ENCODE data around the gene SPEF1.

The SPEF1 gene

DNA sequence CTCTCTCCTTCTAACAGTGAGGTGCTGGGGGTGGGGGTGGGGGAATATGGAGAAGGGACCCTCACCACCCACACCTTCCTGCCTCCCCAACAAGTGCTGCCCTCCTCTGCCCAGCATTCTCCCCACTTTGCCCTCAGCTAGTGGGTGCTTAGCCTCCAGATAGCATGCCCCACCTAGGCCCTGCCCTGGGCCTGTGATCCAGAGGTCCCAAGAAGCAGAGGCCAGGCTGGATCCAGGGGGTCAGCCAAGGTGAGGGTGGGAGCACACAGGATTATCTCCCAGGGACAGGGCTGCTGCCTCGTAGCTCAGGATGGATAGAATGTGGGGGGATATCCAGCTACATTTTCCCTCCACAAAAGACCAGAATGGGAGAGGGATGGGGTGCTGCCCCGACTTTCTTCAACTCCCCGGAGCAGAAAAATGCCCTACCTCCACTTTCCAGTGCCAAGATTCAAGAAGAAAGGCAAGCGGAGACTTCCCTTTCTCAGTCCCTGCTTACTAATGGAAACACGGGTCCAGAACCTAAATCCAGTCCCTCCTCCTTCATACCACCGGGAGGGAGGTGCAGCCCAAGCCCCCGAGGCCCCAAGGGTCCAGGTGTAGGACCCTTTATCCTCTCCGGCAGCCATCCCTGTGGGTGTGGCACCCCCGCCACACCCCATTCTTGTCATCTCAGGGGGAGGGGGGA lies 14.7 kb downstream of the SPEF1 start:
- POLR2A ChIA-PET, result interaction anchor here (0.6 kb wide), 1 partner anchor 168 kb away, joined by 3 read pairs; no protein-coding TSS in a partner anchor
- CTCF ChIA-PET, result interaction anchor here (0.6 to 6.8 kb wide), 12 partner anchors 11 to 318 kb away, joined by 3 to 89 read pairs (median 12); partner anchors contain the start of genes AP5S1 and SPEF1
- no peak for DNase-seq (ENCODE audit: low read depth, low spot score)
- peak overlapping the region; percentile 85 for H3K4me3 ChIP-seq (ENCODE audit: low read depth, low read length)
- TF ChIP-seq, protein P1, sequence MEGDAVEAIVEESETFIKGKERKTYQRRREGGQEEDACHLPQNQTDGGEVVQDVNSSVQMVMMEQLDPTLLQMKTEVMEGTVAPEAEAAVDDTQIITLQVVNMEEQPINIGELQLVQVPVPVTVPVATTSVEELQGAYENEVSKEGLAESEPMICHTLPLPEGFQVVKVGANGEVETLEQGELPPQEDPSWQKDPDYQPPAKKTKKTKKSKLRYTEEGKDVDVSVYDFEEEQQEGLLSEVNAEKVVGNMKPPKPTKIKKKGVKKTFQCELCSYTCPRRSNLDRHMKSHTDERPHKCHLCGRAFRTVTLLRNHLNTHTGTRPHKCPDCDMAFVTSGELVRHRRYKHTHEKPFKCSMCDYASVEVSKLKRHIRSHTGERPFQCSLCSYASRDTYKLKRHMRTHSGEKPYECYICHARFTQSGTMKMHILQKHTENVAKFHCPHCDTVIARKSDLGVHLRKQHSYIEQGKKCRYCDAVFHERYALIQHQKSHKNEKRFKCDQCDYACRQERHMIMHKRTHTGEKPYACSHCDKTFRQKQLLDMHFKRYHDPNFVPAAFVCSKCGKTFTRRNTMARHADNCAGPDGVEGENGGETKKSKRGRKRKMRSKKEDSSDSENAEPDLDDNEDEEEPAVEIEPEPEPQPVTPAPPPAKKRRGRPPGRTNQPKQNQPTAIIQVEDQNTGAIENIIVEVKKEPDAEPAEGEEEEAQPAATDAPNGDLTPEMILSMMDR (IDR thresholded peaks at IDR 0.05; ENCODE audit: insufficient read depth, low read length, missing control alignments), result no peak

DNA sequence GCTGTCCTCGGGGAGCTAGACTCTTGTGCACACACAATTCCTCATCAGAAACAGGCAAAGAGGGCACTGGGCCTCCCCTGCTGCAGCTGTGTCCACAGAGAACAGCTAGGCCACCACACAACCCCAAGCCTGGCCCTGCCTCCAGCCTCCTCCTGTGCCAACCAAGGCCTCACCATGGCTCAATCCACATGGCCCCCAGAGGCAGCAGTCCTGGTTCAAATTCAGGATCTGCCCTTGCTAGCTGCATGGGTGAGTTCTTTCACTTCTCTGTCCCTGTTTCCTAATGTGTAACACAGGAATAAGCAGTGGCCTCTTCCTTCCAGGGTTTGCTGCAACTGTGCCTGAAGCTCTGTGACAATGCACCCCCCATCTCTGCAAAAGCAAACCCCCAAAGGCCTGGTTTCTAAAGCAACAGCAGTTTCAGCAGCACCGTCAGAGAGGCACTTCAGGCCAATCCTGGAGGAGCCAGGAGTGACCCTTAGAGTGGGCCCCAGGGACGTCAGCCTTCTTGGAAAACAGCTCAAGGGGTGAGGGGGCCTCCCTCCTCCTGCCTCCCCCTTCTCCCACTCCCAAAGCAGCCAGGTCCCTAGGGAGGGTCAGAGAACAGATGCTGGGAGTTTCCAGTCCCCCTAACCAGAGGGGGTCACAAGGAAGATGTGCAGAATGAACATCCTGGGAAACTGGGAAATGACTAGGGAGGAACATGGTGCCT lies 15.9 kb downstream of the SPEF1 start:
- no peak for DNase-seq (ENCODE audit: low read depth, low spot score)
- no peak overlapping the region for H3K4me3 ChIP-seq (ENCODE audit: low read depth, low read length)
- TF ChIP-seq, protein P1 (IDR thresholded peaks at IDR 0.05; ENCODE audit: insufficient read depth, low read length, missing control alignments), result no peak
- ChIA-PET CTCF (interaction anchor here (1.1 to 6.8 kb wide), 7 partner anchors 9 to 89 kb away, joined by 4 to 89 read pairs (median 18); partner anchors contain the start of gene AP5S1), POLR2A (interaction anchor here (0.6 kb wide), 1 partner anchor 169 kb away, joined by 3 read pairs; no protein-coding TSS in a partner anchor)

DNA sequence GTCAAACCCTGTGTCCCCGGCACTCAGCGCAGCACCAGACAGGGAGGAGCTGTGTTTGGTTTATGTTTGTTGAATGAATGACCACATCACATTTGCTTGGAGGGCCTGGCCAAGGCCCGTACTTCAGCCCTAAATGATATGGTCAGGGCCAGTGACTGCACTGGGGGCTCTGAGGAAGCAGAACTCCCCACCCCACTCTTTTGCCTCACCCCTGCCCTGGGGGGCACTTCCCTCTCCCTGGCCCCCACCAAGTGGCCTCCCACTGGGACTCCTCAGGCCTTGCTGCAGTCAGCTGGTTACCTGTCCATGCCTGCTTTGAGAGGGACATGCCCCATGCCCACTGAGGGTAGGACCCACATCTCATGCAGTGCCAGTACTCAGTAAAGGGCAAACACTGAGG lies 16.6 kb downstream of the SPEF1 start:
- no peak overlapping the region for H3K4me3 ChIP-seq (ENCODE audit: low read depth, low read length)
- POLR2A ChIA-PET, result no interaction called here
- CTCF ChIA-PET, result interaction anchor here (2.1 to 6.8 kb wide), 3 partner anchors 9 to 54 kb away, joined by 10 to 89 read pairs (median 13); no protein-coding TSS in a partner anchor
- DNase-seq (ENCODE audit: low read depth, low spot score), result no peak
- TF ChIP-seq, protein P1 (IDR thresholded peaks at IDR 0.05; ENCODE audit: insufficient read depth, low read length, missing control alignments), result no peak

DNA sequence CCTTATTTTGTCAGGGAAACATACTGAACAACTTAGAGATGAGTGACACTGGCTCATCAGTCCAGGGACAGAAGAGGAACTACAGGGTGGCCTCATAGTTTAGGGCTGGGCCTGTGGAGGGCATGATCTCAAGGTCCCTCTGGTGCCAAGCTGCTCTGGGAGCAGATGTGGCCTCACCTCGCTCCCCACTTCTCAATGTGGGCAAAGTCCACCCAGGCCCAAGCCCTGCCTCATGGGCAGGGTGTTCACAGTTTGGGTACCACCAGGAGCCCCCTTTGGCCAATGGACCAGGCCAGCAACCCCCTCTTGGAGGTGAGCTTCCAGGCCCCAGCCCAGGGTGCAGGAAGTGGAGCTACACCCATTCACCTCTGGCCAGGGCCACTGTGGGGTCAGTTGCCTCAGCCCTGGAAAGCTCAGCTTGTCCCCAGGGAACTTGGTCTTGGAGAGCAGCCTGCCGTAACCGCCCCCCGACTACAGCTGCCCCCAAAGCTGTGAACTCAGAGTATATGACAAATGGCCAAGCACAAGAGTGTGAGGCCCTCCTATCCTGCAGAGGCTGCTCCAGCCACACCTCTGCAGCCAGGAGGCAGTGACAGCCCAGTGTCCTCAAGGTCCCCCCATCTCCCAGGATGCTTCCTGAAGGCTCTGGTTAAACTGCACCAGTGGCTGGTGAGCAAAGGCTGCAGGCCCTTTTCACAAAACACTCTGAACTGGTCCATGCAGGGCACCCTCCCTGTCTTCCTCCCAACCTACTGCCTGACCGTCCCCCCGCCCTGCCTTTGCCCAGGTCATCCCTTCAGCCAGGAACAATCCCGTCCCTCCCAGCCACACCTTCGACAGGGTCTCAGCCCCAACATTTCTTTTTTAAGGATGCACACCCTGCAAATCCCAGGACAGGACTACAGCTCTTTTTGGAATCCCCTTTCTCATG lies 17.3 kb downstream of the SPEF1 start:
- CTCF ChIA-PET, result interaction anchor here (3.1 to 6.8 kb wide), 2 partner anchors 8 to 53 kb away, joined by 10 to 89 read pairs; no protein-coding TSS in a partner anchor
- POLR2A ChIA-PET, result no interaction called here
- DNase-seq (ENCODE audit: low read depth, low spot score), result no peak
- TF ChIP-seq, protein P1 (IDR thresholded peaks at IDR 0.05; ENCODE audit: insufficient read depth, low read length, missing control alignments), result no peak
- no peak overlapping the region for H3K4me3 ChIP-seq (ENCODE audit: low read depth, low read length)

DNA sequence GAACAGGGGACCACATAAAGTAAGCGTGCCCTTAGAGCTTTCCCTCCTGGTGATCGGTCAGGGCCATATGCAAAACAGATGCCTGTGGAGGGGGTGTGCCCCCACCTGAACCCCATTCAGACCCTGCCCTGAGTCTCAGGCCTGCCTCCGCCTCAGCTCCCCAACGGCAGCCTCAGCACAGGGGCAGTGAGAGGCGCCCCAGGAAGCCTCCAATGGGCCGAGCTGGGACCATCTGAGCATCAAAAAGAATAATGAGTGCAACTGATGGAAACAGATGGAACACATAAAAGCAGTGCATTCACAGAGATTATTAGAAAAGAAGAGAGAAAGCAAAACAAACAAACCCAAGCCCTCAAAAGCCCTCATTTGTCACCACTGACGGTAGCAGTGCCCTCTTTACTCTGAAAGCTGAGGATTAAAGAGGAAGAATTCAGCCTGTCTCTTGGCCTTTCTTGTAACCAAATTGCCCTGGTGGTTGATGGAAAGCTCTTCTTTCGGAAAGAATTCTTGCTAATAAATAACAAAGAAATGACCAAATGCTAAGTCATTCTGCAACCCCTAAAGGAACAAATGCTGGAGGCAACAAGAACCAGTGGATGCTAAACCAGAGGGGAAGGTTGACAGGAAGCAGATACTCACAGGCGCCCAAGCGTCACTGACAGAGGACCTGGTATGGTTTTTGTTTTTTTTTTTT lies 20.4 kb downstream of the SPEF1 start:
- TF ChIP-seq, protein P1 (IDR thresholded peaks at IDR 0.05; ENCODE audit: insufficient read depth, low read length, missing control alignments), result no peak
- CTCF ChIA-PET, result interaction anchor here (1.4 to 10.7 kb wide), 5 partner anchors 13 to 331 kb away, joined by 4 to 119 read pairs (median 6); partner anchors contain the start of gene AP5S1
- DNase-seq (ENCODE audit: low read depth, low spot score), result no peak
- POLR2A ChIA-PET, result interaction anchor here (0.7 kb wide), 1 partner anchor 23 kb away, joined by 3 read pairs; no protein-coding TSS in a partner anchor
- H3K4me3 ChIP-seq (ENCODE audit: low read depth, low read length), result no peak overlapping the region
